ENCODE results near the gene ECM2.

GRCh38 chr9:92530893-92531292, 4.9 kb downstream of the ECM2 start:
- TF ChIP-seq TAF1 (CRISPR knock-in tag; IDR thresholded peaks at IDR 0.05) = no peak
- no peak for TF ChIP-seq ZBTB7A (CRISPR knock-in tag; IDR thresholded peaks at IDR 0.05)

Measured in HepG2 (cell line).